Aorta (tissue), 5 donors: Measurements from ENCODE around the gene LAGE3. TPM values are rescaled to one million over a fixed set of nuclear protein-coding genes. Genes with fewer than 3 reads are reported as not detected.

Experiments used
- ATAC-seq: fragments of 200-7000 bp; cut with Tn5 transposase; one replicate; pipeline ENCODE4 v1.9.1; 2022; ENCODE audit warnings: moderate library complexity; ENCODE audit not compliant: low FRiP score
- DNase-seq, 2 donors: peaks; one replicate each; pipeline ENCODE4 v3.0.0-alpha.2; 2020
- H3K27ac ChIP-seq, 2 donors: one replicate each; pipeline ENCODE4 v1.5.1; 2013; ENCODE audit warnings: low read length in 2 of 2, mild to moderate bottlenecking in 2 of 2, moderate library complexity in 2 of 2, control low read depth in 1 of 2, inconsistent platforms in 1 of 2, low read depth in 1 of 2
- H3K27me3 ChIP-seq, 2 donors: one replicate each; pipeline ENCODE4 v1.6.1; 2013; ENCODE audit warnings: control low read depth in 1 of 2, low read length in 1 of 2, mild to moderate bottlenecking in 1 of 2, moderate library complexity in 1 of 2; ENCODE audit not compliant: insufficient read depth in 2 of 2, control insufficient read depth in 1 of 2
- H3K36me3 ChIP-seq, 2 donors: one replicate each; pipeline ENCODE4 v1.6.1; 2013; ENCODE audit warnings: control low read depth in 1 of 2, low read length in 1 of 2, mild to moderate bottlenecking in 1 of 2; ENCODE audit not compliant: insufficient read depth in 2 of 2, control insufficient read depth in 1 of 2
- H3K4me1 ChIP-seq, 2 donors: one replicate each; pipeline ENCODE4 v1.6.1; 2013; ENCODE audit warnings: low read length in 2 of 2, control low read depth in 1 of 2, mild to moderate bottlenecking in 1 of 2, moderate library complexity in 1 of 2; ENCODE audit not compliant: insufficient read depth in 2 of 2, control insufficient read depth in 1 of 2
- H3K4me3 ChIP-seq, 2 donors: one replicate each; pipeline ENCODE4 v1.5.1; 2013; ENCODE audit warnings: low read length in 2 of 2, control low read depth in 1 of 2, mild to moderate bottlenecking in 1 of 2
- H3K9me3 ChIP-seq: one replicate; pipeline ENCODE4 v1.6.1; 2013; ENCODE audit warnings: mild to moderate bottlenecking, low read length; ENCODE audit not compliant: control insufficient read depth
- WGBS, 2 donors: extraction: QIAGEN DNeasy Blood & Tissue Kit; methylation state at CpG; one replicate each; pipeline ENCODE4 v1.1.7; 2013; 5-methylcytosine and 5-hydroxymethylcytosine counted together
- intact Hi-C, 2 donors: fragments of 100-400 bp; cut with DNase I; formaldehyde crosslinking; loops; one replicate each; pipeline versions ENCODE4 v1.14.2 to v1.15.0; 2022
- long read RNA-seq, 2 donors: library from polyadenylated mRNA; unstranded; transcript quantifications; one replicate each; pipeline ENCODE4 v2.0.0, GENCODE V29; 2020 to 2021
- polyA plus RNA-seq, 2 donors: library from polyadenylated mRNA; stranded (reverse); fragments of 200-250 nt; gene quantifications; one replicate each; pipeline ENCODE4 v1.2.3, GENCODE V29; 2013
- total RNA-seq, 2 donors: library from RNA; stranded (reverse); fragmentation: NEBNext Ultra II Directional; extraction: Animal tissue kit (Norgen Biotek cat#: 25700); gene quantifications; one replicate each; pipeline ENCODE4 v1.2.1, GENCODE V29; 2021
- donor health status: healthy with polysubstance abuse.
- donor health status: Bipolar disorder and iron deficiency.
- donor health status: DM: no; HTN: no; CAD: no.
- donor health status: DM: no; HTN: no; CAD: no.
- donor health status: DM: yes; HTN: yes; CAD: no.

LAGE3 gene, protein sequence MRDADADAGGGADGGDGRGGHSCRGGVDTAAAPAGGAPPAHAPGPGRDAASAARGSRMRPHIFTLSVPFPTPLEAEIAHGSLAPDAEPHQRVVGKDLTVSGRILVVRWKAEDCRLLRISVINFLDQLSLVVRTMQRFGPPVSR
- total RNA-seq (1 to 10 TPM; 6.0 to 8.3 TPM), polyA plus RNA-seq (1 to 10 TPM; 3.5 to 9.1 TPM)
- long read RNA-seq, donor 1, partial matches to known transcripts, result 0 of 2 reads
- long read RNA-seq, donor 1, other reads (novel, unspliced or antisense), result 0 of 2 reads
- long read RNA-seq, donor 2, transcript LAGE3-201 (3 exons, 949 nt), result major isoform, 9 of 9 reads
- long read RNA-seq, donor 2, partial matches to known transcripts, result 0 of 9 reads
- long read RNA-seq, donor 2, other reads (novel, unspliced or antisense), result 0 of 9 reads

DNA sequence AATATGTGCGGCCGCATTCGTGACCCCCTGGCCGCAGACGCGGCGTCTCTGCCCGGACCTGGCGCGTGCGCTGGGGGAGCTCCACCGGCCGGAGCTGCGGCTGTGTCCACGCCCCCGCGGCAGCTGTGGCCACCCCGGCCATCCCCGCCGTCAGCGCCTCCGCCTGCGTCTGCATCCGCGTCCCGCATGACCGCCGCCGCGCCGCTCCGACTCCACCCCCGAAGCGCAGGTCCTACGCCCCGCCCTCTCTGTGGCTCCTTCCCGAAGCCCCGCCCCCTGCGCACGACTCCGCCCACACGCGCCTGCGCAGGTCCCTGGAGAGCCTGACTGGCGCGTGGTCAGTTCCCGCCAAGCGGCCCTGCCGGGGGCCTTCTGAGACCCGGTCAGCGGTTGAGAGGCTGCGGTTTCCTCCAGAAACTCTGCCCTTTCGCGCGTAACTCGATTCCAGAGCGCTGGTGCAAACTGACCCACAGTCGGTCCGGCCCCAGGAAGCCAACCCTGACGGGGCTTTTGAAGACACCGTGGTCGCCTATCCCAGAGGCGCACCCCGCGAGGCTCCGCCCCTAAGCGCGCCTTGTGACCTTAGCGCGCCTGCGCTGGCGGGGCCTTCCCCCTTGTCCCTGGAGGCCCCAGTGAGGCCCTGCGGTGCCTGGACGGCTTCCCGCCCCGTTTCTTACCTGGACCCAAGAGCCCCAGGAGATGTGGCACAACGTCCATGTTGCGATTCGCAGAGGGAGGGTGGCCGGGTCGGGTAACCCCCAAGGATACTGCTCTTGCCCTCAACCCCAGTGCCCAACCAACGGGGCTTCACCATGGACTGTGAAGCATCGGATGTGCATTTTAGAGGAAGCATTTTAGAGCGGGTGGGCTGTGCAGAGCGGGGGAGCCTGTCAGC lies at the start of gene LAGE3:
Gene LAGE3, minus strand, starts transcription at position 554 of the 895 bp plus-strand sequence. Its CDS starts 366 bp downstream, at position 188.
- H3K27ac ChIP-seq, result peak within 1 kb of the TSS in 1 of 2 donors; percentile 68
- peak within 1 kb of the TSS in 1 of 2 donors; percentile 55 for H3K4me3 ChIP-seq
- DNase-seq (peak; percentile 96 to 97), ATAC-seq (peak; percentile 95)
- no peaks in the 10 kb centered on the region for H3K36me3 ChIP-seq
- H3K9me3 ChIP-seq, result no peaks in the 10 kb centered on the region
- 2 to 37% methylated on average over 79 to 85 of the region's 85 CpGs for WGBS, 2 donors
- no peaks in the 10 kb centered on the region for H3K27me3 ChIP-seq
- intact Hi-C loops, result loop anchor here in 1 of 2 donors (1.0 kb wide), 1 partner anchor 35 kb away; the partner anchor contains the start of gene FAM50A
- H3K4me1 ChIP-seq, result no peaks in the 10 kb centered on the region

DNA sequence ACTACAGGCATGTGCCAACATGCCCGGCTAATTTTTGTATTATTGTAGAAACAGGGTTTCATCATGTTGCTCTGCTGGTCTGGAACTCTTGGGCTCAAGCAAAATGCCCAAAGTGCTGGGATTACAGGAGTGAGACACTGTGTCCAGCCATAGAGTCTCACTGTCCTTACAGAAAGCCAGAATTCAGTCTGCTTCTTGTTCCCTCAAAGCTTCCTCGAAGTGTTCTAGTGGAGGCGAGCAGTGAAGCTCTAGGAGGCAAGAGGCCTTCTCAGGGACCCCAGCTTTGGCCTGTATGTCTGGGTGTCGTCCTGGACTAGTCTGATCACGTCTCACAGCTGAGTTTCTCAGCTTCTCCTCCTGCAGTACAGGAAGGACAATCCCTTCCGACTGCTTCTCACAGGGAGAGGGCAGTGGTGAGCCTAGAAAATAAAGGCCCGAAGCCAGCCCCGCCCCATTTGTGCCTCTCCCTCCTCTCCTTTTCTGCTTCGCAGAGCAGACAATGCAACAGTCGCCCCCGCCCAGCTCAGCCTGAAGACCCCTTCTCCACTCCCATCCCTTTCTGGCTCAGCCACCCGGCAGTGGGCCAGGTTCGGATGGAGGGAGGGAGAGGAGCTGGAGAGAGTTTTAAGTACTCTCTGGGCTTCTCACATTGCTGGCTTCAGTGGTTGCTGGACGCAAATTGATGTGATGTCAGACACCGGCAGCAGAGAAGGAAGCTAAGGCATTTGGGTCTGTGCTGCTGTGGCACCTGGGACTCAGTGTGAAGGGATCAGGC lies 48.0 kb upstream of the LAGE3 start:
- 1 to 24% methylated on average over 15 of the region's 15 CpGs for WGBS, 2 donors
- H3K27ac ChIP-seq, result peak overlapping the region in 1 of 2 donors; percentile 79
- peak; percentile 81 for ATAC-seq
- intact Hi-C loops, result no loop called here
- DNase-seq, result peak; percentile 88 to 89
- H3K4me3 ChIP-seq, result no peak overlapping the region
- no peaks in the 10 kb centered on the region for H3K9me3 ChIP-seq
- no peaks in the 10 kb centered on the region for H3K4me1 ChIP-seq
- H3K36me3 ChIP-seq, result no peaks in the 10 kb centered on the region
- no peaks in the 10 kb centered on the region for H3K27me3 ChIP-seq

DNA sequence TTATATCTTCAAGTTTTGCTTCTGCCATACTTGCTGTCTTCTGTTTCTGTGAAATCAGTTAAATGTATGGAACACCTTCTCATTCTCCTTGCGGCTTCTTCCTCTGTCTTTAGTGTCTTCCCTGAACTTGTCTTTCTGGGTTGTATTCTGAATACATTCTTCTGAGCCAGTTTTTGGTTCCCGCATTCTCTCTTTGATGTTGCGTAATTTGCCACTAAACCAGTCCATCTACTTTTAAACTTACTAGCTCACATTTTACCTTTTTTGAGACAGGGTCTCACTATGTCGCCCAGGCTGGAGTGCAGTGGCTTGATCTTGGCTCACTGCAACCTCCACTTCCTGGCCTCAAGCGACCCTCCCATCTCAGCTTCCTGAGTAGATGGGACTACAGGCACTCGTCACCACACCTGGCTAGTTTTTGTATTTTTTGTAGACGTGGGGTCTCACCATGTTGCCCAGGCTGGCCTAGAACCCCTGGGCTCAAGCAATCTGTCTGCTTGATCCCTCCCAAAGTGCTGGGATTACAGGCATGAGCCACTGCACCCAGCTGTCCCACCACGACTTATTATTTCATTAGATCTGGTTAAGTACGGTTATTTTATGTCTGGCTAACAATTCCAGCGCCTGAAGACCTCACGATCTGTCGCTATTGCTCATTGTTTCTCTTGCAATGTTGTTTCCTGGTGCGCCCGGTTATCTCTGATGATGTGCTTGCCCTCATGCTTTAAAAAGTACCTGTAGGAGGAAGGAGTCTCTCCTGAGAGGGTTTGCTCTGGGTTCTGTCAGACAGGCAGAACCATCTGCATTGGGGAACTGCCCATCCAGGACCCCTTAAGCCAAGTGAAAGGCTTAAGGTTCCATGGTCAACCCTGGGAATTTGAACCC lies 46.8 kb upstream of the LAGE3 start:
- intact Hi-C loops, result no loop called here
- Histone ChIP-seq H3K4me3 (no peak overlapping the region), H3K4me1 (no peaks in the 10 kb centered on the region), H3K27ac (no peak overlapping the region), H3K9me3 (no peaks in the 10 kb centered on the region), H3K27me3 (no peaks in the 10 kb centered on the region), H3K36me3 (no peaks in the 10 kb centered on the region)
- no peak for DNase-seq
- no peak for ATAC-seq
- WGBS, 2 donors, result 81 to 83% methylated on average over 14 of the region's 14 CpGs

DNA sequence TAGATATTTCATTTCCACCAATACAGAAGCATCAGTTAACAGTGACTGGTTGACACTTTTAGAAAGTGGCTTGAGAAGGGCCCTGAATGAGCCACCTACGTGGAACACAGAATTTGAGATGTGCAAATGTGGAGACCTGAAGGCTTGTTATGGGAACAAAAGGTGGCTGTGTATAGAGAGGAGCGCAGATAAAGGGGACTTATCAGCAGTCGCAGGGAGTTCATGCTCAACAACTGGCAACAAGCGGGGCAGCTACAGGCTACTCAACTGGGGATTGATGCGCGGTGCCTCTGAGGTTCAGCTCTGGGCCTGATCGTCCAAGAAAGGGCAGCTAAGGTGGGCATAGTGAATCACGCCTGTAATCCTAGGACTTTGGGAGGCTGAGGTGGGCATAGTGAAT lies 40.3 kb upstream of the LAGE3 start:
- Histone ChIP-seq H3K36me3 (no peaks in the 10 kb centered on the region), H3K9me3 (no peaks in the 10 kb centered on the region), H3K27me3 (no peaks in the 10 kb centered on the region), H3K4me1 (no peaks in the 10 kb centered on the region), H3K4me3 (no peak overlapping the region), H3K27ac (no peak overlapping the region)
- no peak for ATAC-seq
- no peak for DNase-seq
- intact Hi-C loops, result no loop called here
- WGBS, 2 donors, result 90 to 94% methylated on average over 8 of the region's 8 CpGs

DNA sequence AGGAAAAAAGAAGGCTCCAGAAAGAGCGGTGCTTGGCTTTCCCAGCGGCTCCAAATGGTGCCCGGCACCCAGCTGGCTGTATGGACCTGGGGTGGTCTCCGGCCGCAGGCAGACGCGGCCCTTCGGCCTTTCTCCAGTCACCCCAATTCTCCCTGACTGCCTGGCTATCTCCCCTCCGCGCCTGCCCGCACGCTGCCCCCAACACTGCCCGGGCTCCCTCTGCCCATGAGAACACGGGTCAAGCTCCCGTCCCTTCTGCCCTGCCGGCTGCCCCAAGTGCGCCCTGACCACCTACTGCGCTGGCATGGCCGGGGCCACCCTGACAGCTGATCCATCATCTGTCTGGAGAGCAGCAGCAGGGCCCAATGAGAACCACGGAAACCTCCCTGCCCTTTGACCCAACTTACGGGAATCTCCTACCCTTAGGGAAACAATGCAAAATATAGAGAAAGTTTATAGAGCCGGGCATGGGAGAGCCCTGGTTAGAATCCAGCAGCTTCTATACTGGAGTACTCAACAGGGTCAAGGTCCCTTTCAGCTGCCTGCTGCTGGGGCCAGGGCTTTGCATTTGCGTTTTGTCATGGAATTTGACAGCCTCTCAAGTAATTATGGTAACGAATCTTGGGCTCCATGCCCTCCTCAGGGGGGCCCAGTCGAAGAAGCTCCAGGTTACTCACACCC lies 38.2 kb upstream of the LAGE3 start:
- H3K4me1 ChIP-seq, result no peaks in the 10 kb centered on the region
- no peaks in the 10 kb centered on the region for H3K36me3 ChIP-seq
- DNase-seq, result no peak
- no peaks in the 10 kb centered on the region for H3K9me3 ChIP-seq
- intact Hi-C loops, result no loop called here
- 17 to 36% methylated on average over 25 of the region's 25 CpGs for WGBS, 2 donors
- H3K27me3 ChIP-seq, result no peaks in the 10 kb centered on the region
- H3K4me3 ChIP-seq, result no peak overlapping the region
- peak overlapping the region in 1 of 2 donors; percentile 55 for H3K27ac ChIP-seq
- peak; percentile 9 for ATAC-seq

DNA sequence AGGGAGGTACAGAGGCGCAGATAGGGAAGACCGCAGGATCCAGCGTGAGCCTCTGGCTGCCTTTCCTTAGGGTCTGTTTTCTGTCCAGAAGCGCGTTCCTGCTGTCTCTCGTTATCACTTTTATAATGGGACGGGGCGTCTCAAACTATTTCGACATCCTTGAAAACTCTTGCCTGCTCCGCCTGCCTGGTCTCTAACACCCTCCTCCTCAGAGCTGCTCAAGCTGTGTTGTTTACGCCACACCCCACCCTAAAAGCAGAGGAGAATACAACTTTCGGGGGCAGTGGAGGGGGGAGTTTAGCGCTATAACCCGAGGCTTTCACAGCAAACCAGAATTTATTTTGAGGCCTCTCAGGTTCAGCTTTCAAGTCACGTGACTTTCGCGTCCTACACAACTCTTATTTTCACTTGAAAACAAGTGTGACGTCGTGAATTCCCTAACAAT lies 37.6 kb upstream of the LAGE3 start:
- peak overlapping the region in 1 of 2 donors; percentile 20 for H3K4me3 ChIP-seq
- 1 to 27% methylated on average over 19 of the region's 19 CpGs for WGBS, 2 donors
- H3K9me3 ChIP-seq, result no peaks in the 10 kb centered on the region
- DNase-seq (no peak), ATAC-seq (peak; percentile 78)
- H3K27ac ChIP-seq, result peak overlapping the region in 1 of 2 donors; percentile 82
- no peaks in the 10 kb centered on the region for H3K27me3 ChIP-seq
- no peaks in the 10 kb centered on the region for H3K4me1 ChIP-seq
- intact Hi-C loops, result loop anchor here in 1 of 2 donors (1.0 kb wide), 1 partner anchor 26 kb away; the partner anchor contains the start of gene SLC10A3
- H3K36me3 ChIP-seq, result no peaks in the 10 kb centered on the region

- H3K4me1 ChIP-seq, result no peaks in the 10 kb centered on the region
- intact Hi-C loops, result loop anchor here in 1 of 2 donors (1.0 kb wide), 1 partner anchor 26 kb away; the partner anchor contains the start of gene SLC10A3
- ATAC-seq, result peak; percentile 96
Observed at GRCh38 chrX:154515966-154516655, 37.0 kb upstream of the LAGE3 start, which contains the start of gene FAM3A. Gene FAM3A, minus strand, starts transcription at chrX:154516232. Its CDS starts 460 bp downstream, at chrX:154515772.

More at GRCh38 chrX:154515966-154516655, 37.0 kb upstream of the LAGE3 start, which contains the start of gene FAM3A:
- 1 to 33% methylated on average over 57 to 59 of the region's 59 CpGs for WGBS, 2 donors
- Histone ChIP-seq H3K27ac (peak within 1 kb of the TSS in 1 of 2 donors; percentile 82), H3K27me3 (no peaks in the 10 kb centered on the region), H3K9me3 (no peaks in the 10 kb centered on the region), H3K4me3 (peak within 1 kb of the TSS; percentile 34 to 51), H3K36me3 (no peaks in the 10 kb centered on the region)
- DNase-seq, result peak; percentile 95 to 97
